Measurements from ENCODE around the gene PRRG2. TPM values are rescaled to one million over a fixed set of nuclear protein-coding genes. Genes with fewer than 3 reads are reported as not detected.

PRRG2 gene
- polyA plus RNA-seq (ENCODE audit: insufficient read length in 10 of 10), result under 1 TPM; 0.22 to 0.81 (median 0.57) TPM
- long read RNA-seq, donor 1, result 0 reads
- long read RNA-seq, donor 2, result 0 reads
- long read RNA-seq, donor 3, result 0 reads
- long read RNA-seq, donor 4, result 0 reads
- long read RNA-seq, donor 5, result 0 reads
- long read RNA-seq, donor 6, result 0 reads
- long read RNA-seq, donor 7, result 0 reads
- long read RNA-seq, donor 8, result 0 reads
- long read RNA-seq, donor 9, result 0 reads

- DNase-seq, result no peak
Measured at GRCh38 chr19:49581007-49581508, at the start of gene PRRG2. PRRG2 (plus strand) TSS chr19:49581316; CDS start chr19:49583220, 1,904 bp downstream.

- peak; percentile 55 to 93 (median 69) for DNase-seq
Measured at GRCh38 chr19:49533551-49534488, 47.3 kb upstream of the PRRG2 start.

GRCh38 chr19:49534632-49535385 lies 46.3 kb upstream of the PRRG2 start:
- DNase-seq, result no peak

- DNase-seq, result no peak
Measured at GRCh38 chr19:49536921-49537462, 44.1 kb upstream of the PRRG2 start.

- no peak for DNase-seq
Measured at GRCh38 chr19:49538643-49539042, 42.5 kb upstream of the PRRG2 start.

- no peak for DNase-seq
Measured at GRCh38 chr19:49539192-49539952, 41.7 kb upstream of the PRRG2 start.

- no peak for DNase-seq
Measured at GRCh38 chr19:49541914-49542313, 39.2 kb upstream of the PRRG2 start.

- no peak for DNase-seq
Measured at GRCh38 chr19:49542446-49542845, 38.7 kb upstream of the PRRG2 start.

GRCh38 chr19:49543032-49543431 lies 38.1 kb upstream of the PRRG2 start:
- no peak for DNase-seq

GRCh38 chr19:49544154-49544553 lies 37.0 kb upstream of the PRRG2 start:
- DNase-seq, result no peak

- DNase-seq, result peak; percentile 91 to 96 (median 93)
Measured at GRCh38 chr19:49546825-49547565, 34.1 kb upstream of the PRRG2 start.

- no peak for DNase-seq
Measured at GRCh38 chr19:49549045-49549444, 32.1 kb upstream of the PRRG2 start.

- no peak for DNase-seq
Measured at GRCh38 chr19:49551531-49551930, 29.6 kb upstream of the PRRG2 start.

GRCh38 chr19:49552749-49553148 lies 28.4 kb upstream of the PRRG2 start:
- no peak for DNase-seq

- DNase-seq, result no peak
Measured at GRCh38 chr19:49553451-49554271, 27.5 kb upstream of the PRRG2 start.

GRCh38 chr19:49554701-49555181 lies 26.4 kb upstream of the PRRG2 start:
- peak in 1 of 3 donors; percentile 37 for DNase-seq

- DNase-seq, result peak in 2 of 3 donors; percentile 61 to 72
Measured at GRCh38 chr19:49555600-49556411, 25.3 kb upstream of the PRRG2 start.
